OCI-LY7 (cell line): ENCODE measurements around the gene COL4A2.

ENCODE experiments used
- CTCF ChIP-seq: fragments of 200-600 bp; sonication (generic); conservative IDR thresholded peaks from 2 replicates; pipeline ENCODE4 v1.5.1; 2014; ENCODE audit warnings: mild to moderate bottlenecking, antibody characterized with exemption, low read length, moderate library complexity, mixed read lengths
- EZH2phosphoT487 ChIP-seq: fragments of 200-600 bp; sonication (generic); IDR thresholded peaks from 2 replicates; pipeline ENCODE4 v1.6.1; 2018; ENCODE audit warnings: low read depth, borderline replicate concordance, mild to moderate bottlenecking, mixed run types, antibody characterized with exemption, low read length, moderate library complexity, mixed read lengths

- TF ChIP-seq EZH2phosphoT487 (no peak), CTCF (no peak)
Observed at GRCh38 chr13:110495376-110495775, 188.3 kb downstream of the COL4A2 start.
